HG02852 (cell line): ENCODE results near the gene CTSG.
"Not testable (repeated sequence)": the region's sequence is repeated elsewhere in the genome, so short reads cannot be mapped to it uniquely, and the experiment has no call there.

Experiments used
- ATAC-seq: cut with Tn5 transposase; IDR thresholded peaks from one replicate; pipeline ENCODE4 v1.9.1; 2021; ENCODE audit warnings: mild to moderate bottlenecking, moderate library complexity; ENCODE audit not compliant: unreplicated experiment

The CTSG gene, protein sequence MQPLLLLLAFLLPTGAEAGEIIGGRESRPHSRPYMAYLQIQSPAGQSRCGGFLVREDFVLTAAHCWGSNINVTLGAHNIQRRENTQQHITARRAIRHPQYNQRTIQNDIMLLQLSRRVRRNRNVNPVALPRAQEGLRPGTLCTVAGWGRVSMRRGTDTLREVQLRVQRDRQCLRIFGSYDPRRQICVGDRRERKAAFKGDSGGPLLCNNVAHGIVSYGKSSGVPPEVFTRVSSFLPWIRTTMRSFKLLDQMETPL

DNA sequence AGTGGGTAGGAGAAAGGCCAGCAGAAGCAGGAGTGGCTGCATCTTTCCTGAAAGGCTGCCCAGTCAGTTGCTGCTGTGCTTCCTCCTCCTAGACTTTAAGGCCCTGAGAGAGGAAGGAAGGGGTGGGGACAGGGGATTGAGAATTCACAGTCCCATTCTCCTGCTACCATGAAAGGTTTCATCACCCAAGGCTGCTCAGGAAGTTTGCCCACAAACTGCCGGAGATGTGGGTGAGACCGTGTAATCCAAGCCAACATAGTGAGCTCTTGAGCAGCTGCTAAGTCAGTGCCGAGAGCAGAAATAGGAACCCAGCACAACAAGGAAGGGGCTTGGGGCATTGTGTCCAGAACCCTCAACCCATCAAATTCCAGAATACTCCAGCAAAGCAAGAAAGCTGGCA is at the start of gene CTSG:
Gene CTSG (minus strand): TSS at position 69 of the 400 bp plus-strand sequence. CDS start 27 bp downstream, at position 42.
- ATAC-seq, result no peak

DNA sequence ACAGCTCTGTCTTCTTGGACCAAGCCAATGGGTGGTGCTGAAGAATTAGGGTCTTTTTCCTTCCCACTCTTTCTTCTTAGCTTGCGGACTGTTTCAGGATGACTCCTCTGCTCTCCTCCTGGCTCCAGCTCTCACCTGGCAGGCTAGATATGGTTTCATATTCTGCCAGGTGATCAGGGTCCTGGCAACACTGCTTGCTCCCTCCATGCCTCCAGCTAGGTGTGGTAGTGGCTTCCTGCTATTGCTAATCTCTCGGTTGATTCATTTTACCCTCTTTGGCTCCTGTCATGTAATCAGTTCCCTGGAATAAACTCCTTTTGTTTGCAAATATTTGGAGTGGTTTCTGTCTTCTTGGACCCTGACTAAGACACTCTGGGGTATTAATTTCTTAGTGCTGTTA is 37.7 kb upstream of the CTSG start:
- ATAC-seq, result no peak

DNA sequence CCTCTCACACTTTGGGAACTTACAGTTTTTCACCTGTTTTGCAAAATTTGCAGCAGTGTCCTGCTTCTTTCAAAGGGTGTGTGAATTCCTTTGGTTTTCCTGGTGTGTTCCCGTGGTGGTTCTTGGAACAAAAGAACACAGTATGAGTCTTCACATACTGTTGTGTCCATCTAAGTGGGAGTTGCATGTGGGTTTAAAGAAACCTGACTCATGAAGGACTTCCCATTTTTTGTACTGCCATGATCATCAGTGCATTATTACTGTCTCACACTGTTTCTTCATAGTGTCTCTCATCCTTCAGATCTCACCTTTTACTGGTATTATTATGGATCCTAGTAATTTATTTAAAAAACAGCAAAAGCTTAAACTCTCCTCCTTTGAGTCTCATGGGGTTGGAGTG is 37.2 kb upstream of the CTSG start:
- ATAC-seq, result no peak

DNA sequence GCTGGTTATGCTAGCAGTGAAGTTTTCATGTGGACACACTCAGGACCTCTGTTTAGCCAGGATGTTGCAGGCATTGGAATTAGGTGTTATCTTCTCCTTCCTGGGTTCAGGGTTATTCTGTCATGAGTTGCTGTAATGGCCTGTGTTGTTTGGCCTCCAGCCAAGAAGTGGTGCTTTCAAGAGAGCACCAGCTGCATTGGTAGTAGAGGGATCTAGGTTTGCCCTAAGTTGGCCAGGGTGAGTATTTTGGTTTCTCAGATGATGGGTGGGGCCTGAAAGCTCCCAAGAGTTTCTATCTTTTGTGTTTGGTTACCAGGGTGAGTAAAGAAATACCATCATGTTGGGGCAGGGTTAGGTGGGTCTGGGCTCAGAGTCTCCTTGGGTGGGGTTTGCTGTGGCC is 36.1 kb upstream of the CTSG start:
- ATAC-seq, result no peak

DNA sequence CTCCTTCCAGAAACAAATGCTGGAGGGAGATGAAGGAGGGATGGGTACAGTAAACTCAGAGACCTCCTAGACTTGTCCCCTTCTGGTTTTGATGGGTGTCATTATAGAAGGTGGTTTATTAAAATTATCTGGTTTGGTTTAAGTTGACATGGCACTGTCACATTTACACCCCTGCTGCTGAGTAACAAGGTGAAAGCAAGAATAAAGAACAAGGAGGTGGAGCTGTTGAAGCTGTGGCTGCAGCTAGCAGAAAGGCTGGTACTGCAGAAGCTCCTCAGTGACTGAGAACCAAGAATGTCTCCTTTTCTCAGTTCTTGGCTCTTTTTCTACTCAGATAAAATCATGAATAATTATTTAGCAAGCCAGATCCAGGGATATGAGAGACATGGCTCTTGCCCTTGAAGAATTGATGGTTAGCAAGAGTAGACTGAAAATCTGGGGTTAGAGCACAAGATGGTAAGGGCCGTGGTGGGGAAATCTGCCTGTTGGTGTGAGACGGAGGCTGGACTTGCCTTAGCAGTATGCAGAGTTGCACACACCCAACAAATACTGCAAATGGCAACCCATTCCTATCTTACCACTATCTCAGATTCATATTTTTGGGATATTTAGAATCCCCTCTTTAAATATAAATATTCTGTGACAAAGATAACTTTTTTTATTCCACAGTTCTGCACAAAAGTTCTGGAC is 33.8 kb upstream of the CTSG start, which contains the start of gene GZMH:
Gene GZMH (minus strand): TSS at position 31 of the 690 bp plus-strand sequence. CDS start 72 bp downstream, outside the sequence.
- ATAC-seq, result peak; percentile 36

DNA sequence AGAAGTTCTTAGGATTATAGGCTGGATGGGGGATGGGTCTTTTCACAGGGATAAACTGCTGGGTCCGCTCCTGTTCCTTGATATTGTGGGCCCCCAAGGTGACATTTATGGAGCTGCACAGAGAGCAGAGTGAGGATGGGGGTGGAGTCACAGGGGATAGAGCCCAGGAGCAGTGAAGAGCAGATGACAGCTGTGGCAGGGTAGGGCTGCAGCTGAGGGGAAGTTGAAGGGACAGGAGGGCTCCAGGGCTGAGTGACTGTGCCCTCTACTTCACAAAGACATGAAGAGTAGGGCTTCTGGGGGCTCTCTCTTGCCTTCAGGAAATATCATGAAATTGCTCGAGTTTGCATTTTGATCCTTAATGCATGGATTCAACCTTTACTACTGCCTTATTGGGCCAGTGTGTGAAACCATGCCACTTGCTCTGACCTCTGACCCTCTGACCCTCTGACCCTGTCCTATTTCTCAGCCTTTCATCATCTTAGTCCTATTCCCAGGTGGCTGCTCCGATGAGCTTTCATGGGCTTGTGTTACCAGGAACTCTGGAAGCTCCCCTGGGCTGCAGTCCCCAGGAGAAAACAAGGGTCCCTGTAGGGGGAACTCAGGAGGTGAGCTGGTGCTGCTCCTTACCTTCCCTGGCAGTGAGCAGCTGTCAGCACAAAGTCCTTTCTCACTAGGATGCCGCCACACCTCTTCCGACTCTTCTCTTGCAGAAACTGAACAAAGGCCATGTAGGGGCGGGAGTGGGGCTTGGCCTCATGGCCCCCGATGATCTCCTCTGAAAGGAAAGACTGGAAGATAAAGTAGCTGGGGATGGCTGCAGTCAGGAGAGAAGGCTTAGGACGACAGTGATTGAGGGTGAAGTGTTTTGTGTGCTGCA is 31.8 kb upstream of the CTSG start:
- no peak for ATAC-seq

DNA sequence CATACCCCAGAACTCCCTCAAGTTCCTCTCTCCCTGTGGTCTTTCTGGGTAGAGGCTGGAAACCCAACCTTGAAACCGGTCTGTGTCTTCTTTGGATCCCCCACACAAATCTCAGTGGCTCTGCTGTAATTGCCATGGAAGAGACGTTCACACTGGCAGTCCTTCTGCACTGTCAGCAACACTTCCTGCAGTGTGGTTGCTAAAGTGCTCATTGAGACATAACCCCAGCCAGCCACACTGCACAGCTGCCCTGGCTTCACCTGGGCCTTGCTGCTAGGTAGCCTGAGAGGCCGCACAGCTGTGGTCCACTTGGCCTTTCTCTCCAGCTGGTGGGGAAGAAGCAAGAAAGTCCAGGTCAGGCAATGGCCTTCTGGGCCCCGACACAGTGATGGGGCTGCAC is 31.0 kb upstream of the CTSG start:
- no peak for ATAC-seq

DNA sequence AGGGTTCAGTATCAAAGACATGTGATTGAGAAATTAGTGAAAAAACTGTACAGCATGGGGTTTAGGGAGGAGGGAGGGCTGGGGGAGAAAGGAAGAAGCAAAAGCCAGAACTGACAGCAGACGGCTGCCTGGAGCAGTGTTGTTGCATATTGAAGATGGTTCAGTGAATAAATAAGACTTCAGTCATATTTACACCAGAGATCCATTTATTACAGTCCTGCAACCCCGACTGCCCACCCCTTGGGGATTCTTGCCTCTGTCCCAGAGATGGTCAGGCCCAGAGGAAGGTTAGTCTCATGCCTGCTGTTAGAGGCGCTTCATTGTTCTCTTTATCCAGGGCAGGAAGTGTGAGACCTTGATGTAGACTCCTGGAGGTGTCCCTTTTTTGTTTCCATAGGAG is 30.2 kb upstream of the CTSG start:
- no peak for ATAC-seq

DNA sequence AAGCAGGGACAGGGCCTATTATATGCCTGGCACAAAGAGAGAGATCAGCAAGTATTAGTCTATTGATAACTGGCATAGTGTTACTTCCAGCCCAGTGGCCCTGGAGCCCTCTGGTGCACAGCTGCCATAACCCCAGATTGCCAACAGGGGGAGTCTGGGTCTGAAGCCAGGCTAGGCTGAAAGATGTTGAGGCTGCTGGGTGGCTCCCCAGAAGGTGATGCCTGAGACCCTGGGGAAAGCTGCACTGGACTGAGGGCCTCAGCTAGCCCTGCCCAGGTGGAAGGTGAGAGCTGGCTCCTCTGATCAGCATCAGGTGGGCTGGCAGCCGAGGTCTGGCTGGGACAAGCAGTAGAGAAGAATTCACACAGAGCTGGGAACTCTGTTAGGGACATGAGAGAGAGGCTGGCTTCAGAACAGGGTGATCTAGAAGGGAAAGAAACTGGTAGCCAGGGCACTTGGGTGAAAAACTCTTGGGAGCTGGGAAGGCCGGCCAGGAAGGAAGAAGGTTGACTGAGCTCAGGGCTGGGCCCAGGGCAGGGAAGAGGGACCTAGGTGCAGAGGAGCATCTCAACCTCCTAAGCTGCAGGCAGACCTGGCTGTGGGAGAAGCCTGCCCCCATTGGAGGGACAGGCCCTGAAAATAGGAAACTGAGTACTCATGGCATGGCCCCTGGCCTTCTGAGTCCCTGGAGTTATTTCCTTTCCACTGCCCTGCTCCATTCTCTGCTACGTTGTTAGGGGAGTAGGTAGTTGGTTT is 29.6 kb upstream of the CTSG start:
- ATAC-seq, result peak; percentile 86

DNA sequence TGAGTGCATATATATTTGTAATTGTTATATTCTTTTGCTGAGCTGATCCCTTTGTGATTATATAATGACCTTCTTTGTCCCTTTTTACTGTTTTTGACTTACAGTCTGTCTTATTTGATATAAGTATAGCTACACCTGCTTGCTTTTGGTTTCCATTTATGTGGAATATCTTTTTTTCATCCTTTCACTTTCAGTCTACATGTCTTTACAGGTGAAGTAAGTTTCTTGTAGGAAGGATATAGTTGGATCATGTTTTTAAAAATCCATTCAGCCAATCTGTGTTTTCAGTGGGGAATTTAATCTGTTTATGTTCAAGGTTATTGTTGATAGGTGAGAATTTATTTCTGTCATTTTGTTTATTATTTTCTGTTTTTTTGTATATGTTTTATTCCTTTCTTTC is 21.4 kb upstream of the CTSG start:
- no peak for ATAC-seq

DNA sequence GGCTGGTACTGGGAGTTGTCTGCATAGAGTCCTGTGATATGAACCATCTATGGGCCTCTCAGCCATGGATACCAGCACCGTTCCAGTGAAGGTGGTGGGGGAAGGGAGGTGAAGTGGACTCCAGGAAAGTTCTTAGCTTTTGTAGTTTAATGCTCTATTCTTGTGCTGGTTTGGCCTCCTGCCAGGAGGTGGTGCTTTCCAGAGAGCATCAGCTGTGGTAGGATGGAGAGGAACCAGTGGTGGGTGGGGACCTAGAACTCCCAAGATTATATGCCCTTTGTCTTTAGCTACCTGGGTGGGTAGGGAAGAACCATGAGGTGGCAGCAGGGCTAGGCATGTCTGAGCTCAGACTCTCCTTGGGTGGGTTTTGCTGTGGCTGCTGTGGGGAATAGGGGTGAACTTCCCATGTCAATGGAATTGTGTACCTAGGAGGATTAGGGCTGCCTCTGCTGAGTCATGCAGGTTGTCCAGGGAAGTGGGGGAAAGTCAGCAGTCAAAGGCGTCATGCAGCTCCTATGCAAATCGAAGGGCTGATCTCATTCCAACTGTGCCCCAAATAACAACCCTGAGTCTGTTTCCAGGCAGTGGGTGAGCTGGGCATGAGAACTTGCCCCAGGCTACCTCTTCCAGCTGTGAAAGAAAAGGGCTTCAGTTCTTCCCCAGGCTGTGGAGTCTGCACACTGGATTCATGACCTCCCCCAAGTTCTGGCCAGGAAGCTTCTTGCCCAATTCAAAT is 19.2 kb upstream of the CTSG start:
- no peak for ATAC-seq

DNA sequence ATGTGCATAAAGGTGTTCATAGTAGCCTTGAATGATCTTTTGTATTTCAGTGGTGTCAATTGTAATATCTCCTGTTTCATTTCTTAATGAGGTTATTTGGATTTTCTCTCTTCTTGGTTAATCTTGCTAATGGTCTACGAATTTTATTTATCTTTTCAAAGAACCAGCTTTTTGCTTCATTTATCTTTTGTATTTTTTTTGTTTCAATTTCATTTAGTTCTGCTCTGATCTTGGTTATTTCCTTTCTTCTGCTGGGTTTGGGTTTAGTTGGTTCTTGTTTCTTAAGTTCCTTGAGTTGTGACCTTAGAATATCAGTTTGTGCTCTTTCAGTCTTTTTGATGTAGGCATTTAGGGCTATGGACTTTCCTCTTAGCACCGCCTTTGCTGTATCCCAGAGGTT is 15.0 kb upstream of the CTSG start:
- ATAC-seq, result not testable (repeated sequence)

DNA sequence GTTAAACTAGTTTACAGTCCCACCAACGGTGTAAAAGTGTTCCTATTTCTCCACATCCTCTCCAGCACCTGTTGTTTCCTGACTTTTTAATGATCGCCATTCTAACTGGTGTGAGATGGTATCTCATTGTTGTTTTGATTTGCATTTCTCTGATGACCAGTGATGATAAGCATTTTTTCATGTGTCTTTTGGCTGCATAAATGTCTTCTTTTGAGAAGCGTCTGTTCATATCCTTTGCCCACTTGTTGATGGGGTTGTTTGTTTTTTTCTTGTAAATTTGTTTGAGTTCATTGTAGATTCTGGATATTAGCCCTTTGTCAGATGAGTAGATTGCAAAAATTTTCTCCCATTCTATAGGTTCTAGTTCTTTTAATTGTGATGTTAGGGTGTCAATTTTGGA is 8.4 kb upstream of the CTSG start:
- not testable (repeated sequence) for ATAC-seq

DNA sequence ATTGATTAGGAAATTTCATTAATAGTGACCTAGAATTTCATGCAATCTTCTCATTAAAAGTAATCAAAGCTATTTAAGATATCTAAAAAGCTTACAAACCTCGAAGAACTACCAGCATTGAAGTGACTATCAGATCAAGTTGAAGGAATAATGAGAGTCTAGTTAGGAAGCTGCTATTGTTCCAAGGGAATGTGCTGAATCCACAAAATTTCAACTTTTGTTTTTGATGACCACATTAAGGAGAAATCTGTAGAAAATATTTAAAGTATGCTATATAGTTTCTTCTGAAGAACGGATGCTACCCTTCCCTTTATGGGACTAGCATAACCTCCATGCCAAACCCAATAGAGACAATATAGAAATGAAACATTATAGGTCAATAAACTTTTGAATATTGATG is 2.5 kb upstream of the CTSG start:
- no peak for ATAC-seq

DNA sequence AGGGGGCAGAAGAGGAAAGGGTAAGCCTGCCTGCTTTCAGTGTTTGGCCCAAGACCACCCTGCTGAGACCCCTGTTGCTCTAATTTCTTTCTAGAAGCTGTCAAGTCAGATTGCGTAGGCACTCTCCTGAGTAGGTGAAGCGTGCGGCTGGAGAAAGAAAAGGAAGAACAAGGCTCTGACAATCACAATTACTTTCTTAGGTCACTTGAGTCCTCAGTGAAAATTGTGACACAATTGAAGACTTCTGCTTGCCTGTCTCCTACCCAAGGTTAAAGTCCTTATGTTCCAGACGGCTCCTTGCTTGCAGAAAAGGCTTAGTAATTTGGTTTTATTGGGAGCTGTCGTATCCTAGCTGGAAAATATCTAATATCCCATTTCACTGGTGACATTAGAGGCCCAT is 721 bp upstream of the CTSG start:
- ATAC-seq, result no peak

DNA sequence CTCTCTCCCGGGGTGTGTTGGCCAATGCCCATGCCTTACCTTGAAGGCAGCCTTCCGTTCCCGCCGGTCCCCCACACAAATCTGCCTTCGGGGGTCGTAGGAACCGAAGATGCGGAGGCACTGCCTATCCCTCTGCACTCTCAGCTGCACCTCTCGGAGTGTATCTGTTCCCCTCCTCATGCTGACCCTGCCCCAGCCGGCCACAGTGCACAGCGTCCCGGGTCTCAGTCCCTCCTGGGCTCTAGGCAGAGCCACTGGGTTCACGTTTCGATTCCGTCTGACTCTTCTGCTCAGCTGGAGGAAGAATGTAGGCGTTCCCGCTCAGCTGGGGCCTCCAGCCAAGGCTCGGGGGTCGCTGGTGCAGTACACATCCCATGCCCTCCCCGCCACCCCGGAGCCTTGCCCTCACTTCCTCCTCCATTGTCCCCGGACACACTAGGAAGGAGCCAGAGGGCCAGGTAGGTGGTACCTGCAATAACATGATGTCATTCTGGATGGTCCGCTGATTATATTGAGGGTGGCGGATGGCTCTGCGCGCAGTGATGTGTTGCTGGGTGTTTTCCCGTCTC is 1.8 kb downstream of the CTSG start:
- ATAC-seq, result no peak

DNA sequence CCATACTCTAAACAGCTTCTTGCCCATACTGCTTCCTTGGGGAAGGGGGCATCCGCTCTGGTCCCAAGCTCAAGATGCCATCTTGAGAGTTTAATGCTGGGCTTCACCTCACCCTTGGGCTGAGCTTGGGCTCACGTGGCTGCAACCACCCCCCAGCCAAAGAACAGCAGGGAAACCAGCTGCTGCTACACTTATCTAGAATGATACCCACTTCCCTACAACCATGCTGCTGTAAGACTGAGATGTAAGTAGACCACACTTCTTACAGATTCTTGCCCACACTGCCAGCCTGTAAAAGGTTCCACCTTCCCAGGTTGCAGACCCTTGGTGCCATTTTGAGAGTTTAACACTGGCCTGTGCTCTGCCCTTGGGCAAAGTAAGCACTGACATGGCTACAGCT is 9.7 kb downstream of the CTSG start:
- no peak for ATAC-seq

DNA sequence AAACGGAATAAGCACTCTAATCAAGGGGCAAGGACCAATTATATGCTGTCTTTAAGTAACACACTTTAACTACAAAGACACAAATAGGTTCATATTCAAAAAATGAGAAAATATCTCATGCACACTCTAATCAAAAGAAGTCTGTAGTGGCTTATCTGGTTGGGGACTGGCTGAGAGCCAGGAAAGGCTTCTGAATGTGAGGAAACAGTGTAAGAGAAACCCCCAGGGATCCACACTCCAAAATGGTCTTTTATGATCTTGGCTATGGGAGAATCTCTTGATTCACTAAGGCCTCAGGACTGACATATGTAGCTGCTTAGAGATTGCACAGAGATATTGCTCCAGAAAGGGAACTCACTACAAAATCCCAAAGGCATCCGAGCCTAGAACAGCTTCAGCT is 10.3 kb downstream of the CTSG start:
- no peak for ATAC-seq

DNA sequence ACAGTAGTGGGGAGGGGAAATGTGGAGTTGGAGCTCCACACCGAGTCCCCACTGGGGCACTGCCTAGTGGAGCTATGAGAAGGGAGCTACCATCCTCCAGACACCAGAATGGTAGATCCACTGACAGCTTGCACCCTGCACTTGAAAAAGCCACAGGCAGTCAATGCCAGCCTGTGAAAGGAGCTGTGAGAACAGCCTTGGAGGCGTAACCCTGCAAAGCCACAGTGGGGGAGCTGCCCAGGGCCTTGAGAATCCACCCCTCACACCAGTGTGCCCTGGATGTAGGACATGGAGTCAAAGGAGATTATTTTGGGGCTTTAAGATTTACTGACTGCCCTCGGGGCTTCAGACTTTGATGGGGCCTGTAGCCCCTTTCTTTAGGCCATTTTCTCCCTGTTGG is 12.5 kb downstream of the CTSG start:
- ATAC-seq, result no peak

DNA sequence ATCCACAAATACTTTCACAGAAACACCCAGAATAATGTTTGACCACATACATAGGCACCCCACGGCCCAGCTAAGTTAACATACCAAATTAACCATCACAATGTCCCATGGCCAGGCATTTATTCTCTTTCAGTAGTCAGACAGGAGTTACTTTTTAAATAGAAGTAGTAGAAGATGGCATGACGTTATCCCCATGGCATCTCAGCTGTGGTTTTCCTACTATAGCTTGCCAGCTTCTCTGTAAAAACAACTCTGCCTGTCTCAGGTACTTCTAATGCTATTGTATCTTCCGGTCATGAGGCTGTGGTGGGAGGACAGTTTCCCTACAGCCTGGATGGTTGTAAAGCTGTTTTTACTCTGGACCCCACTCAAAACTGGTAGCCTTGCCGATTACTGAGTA is 19.3 kb downstream of the CTSG start:
- ATAC-seq, result no peak
